Measurements from ENCODE around the gene GTF2IRD1.
"Not testable (repeated sequence)": the region's sequence is repeated elsewhere in the genome, so short reads cannot be mapped to it uniquely, and the experiment has no call there.

GTF2IRD1 gene

DNA sequence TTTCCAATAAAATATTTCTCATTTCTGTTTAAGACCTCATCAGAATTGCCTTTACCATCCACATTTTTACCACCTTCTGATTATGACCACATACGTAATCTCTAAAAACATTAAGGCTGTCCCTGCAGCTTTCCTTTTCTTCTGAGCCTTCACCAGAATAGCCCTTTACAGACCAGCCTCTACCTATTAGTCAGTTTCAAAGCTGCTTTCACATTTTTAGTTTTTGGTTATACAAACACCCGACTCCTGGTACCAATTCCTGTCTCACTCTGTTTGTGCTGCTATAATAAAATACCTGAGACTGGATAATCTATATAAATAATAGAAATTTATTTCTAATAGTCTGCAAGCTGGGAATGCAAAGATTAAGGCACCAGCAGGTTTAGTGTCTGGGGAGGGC, 15.4 kb upstream of the GTF2IRD1 start:
- no peak overlapping the region for H3K4me3 ChIP-seq (ENCODE audit: low read length)
- TF ChIP-seq, protein P1, sequence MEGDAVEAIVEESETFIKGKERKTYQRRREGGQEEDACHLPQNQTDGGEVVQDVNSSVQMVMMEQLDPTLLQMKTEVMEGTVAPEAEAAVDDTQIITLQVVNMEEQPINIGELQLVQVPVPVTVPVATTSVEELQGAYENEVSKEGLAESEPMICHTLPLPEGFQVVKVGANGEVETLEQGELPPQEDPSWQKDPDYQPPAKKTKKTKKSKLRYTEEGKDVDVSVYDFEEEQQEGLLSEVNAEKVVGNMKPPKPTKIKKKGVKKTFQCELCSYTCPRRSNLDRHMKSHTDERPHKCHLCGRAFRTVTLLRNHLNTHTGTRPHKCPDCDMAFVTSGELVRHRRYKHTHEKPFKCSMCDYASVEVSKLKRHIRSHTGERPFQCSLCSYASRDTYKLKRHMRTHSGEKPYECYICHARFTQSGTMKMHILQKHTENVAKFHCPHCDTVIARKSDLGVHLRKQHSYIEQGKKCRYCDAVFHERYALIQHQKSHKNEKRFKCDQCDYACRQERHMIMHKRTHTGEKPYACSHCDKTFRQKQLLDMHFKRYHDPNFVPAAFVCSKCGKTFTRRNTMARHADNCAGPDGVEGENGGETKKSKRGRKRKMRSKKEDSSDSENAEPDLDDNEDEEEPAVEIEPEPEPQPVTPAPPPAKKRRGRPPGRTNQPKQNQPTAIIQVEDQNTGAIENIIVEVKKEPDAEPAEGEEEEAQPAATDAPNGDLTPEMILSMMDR (conservative IDR thresholded peaks at IDR 0.05; ENCODE audit: low read length): no peak
- no peak for DNase-seq (ENCODE audit: low read depth)

- DNase-seq (ENCODE audit: low read depth): no peak
- H3K4me3 ChIP-seq (ENCODE audit: low read length): no peak overlapping the region
- TF ChIP-seq, protein P1 (conservative IDR thresholded peaks at IDR 0.05; ENCODE audit: low read length): no peak
These were observed 14.2 kb upstream of the GTF2IRD1 start for GRCh38 chr7:74439541-74439940.

DNA sequence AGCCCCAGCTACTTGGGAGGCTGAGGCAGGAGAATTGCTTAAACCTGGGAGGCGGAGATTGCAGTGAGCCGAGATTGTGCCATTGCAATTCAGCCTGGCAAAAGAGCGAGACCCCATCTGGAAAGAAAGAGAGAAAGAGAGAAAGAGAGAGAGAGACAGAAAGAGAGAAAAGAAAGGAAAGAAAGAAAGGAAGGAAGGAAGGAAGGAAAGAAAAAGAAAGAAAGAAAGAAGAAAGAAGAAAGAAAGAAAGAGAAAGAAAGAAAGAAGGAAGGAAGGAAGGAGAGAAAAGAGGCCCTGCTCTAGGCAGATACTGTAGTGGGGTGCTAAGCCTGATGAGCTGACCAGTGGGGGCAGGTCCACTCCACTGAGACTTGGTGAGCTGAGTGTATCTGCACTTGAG, 13.6 kb upstream of the GTF2IRD1 start:
- H3K4me3 ChIP-seq (ENCODE audit: low read length); DNase-seq (ENCODE audit: low read depth): not testable (repeated sequence)

DNA sequence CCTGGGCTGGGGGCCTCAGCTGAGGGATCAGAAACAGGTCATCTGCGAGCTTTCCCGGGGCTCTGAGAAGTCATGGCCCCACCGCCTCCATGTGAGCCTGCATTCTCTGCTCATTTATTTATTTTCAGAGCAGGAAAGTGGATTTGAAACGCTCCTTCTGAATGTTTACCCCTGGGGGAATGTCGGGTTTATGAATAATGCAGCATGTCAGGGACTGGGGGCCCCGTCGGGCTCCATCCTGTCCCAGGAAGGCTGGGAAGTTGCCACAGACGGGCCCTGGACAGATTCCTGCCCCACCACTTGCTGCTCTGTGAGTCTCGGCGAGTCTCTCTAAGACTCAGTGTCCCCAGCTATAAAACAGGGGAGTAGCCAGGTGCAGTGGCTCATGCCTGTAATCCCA, 11.9 kb upstream of the GTF2IRD1 start:
- TF ChIP-seq, protein P1 (conservative IDR thresholded peaks at IDR 0.05; ENCODE audit: low read length): no peak
- no peak for DNase-seq (ENCODE audit: low read depth)
- no peak overlapping the region for H3K4me3 ChIP-seq (ENCODE audit: low read length)

DNA sequence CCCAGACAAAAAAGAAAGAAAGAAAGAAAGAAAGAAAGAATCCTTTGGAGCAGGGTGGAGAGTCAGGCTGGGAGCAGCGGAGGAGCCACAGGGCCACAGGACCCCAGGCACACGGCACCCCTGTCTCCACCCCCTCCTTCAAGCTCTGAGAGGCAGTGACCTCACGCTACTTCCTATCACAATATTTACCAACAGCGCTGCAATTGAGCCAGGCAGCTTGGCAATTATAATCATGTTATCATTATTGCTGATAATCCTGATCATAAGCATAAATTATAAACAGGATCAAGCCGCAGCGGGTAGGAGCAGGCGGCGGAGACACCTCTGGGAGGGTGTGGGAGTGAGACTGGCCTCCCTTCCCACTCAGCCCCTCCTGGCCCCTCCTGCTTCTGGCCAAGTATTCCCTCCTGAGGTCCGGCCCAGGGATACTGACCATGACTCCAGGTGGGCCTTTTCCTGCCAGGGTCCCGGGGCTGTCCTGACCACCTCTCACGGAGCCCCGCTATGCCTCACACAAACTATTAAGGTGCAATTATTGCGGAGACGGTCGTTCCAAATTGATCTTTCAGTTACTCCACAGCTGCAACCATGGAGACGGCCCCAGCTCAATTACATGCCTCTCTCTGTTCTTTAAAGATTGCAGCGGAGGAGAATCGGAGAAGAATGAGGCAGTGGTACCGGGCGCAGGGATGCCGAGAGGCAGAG, 10.0 kb upstream of the GTF2IRD1 start:
- DNase-seq (ENCODE audit: low read depth): no peak
- TF ChIP-seq, protein P1 (conservative IDR thresholded peaks at IDR 0.05; ENCODE audit: low read length): no peak
- H3K4me3 ChIP-seq (ENCODE audit: low read length): no peak overlapping the region

- DNase-seq (ENCODE audit: low read depth): no peak
- H3K4me3 ChIP-seq (ENCODE audit: low read length): no peak overlapping the region
- TF ChIP-seq, protein P1 (conservative IDR thresholded peaks at IDR 0.05; ENCODE audit: low read length): no peak
These were observed 4.6 kb upstream of the GTF2IRD1 start for GRCh38 chr7:74449144-74449543.

GRCh38 chr7:74449809-74450397, 3.8 kb upstream of the GTF2IRD1 start:
- peak; percentile 45 for DNase-seq (ENCODE audit: low read depth)
- H3K4me3 ChIP-seq (ENCODE audit: low read length): no peak overlapping the region
- TF ChIP-seq, protein P1 (conservative IDR thresholded peaks at IDR 0.05; ENCODE audit: low read length): peak; percentile 88
